IMR-90 (cell line): ENCODE data around the gene SMIM43. TPM values are rescaled to one million over a fixed set of nuclear protein-coding genes. Genes with fewer than 3 reads are reported as not detected.

Experiments
- ATAC-seq: fragments of 200-7000 bp; cut with Tn5 transposase; 2 replicates; pipeline ENCODE4 v1.9.1; 2020; ENCODE audit warnings: low read depth, mild to moderate bottlenecking, moderate library complexity
- Bru-seq: library from RNA; stranded (reverse); fragments of 400-500 nt; gene quantifications from one replicate; lab custom pipeline; 2021; lab: Mats Ljungman, UMichigan
- BruChase-seq, 2 experiments: library from RNA; stranded (reverse); fragments of 400-500 nt; gene quantifications; one replicate each; lab custom pipeline; 2021; lab: Mats Ljungman, UMichigan
- BruUV-seq: library from RNA; stranded (reverse); fragments of 400-500 nt; replicated peaks from 2 replicates; lab custom pipeline; 2021; lab: Mats Ljungman, UMichigan
- CTCF ChIA-PET: fragments of 300-600 bp; formaldehyde crosslinking; extraction: SDS; loops from one replicate; lab custom pipeline; 2021; ENCODE audit warnings: antibody characterized with exemption; lab: Yijun Ruan, JAX
- POLR2A ChIA-PET: fragments of 300-600 bp; sonication (Branson Sonifier 250); formaldehyde crosslinking; loops from one replicate; lab custom pipeline; 2022; ENCODE audit warnings: antibody characterized with exemption; ENCODE audit not compliant: unreplicated experiment; lab: Charles Lee
- DNase-seq: peaks from one replicate; pipeline ENCODE4 v3.0.0; 2013
- H2AFZ ChIP-seq: replicated peaks from 2 replicates; pipeline ENCODE3; 2013; ENCODE audit warnings: low read length, mild to moderate bottlenecking; ENCODE audit not compliant: poor library complexity
- H2AK5ac ChIP-seq: 2 replicates; pipeline ENCODE4 v1.6.1; 2013; ENCODE audit warnings: low read depth, low read length, inconsistent platforms
- H2AK9ac ChIP-seq: replicated peaks from 2 replicates; pipeline ENCODE3; 2013; ENCODE audit warnings: mild to moderate bottlenecking, low read depth, low read length, moderate library complexity; ENCODE audit not compliant: poor library complexity
- H2BK120ac ChIP-seq: 2 replicates; pipeline ENCODE4 v1.6.1; 2013; ENCODE audit warnings: low read depth, low read length, inconsistent platforms
- H2BK15ac ChIP-seq: 3 replicates; pipeline ENCODE4 v1.6.1; 2013; ENCODE audit warnings: low read depth, low read length, inconsistent platforms
- H2BK20ac ChIP-seq: 2 replicates; pipeline ENCODE4 v1.6.1; 2013; ENCODE audit warnings: low read depth, mild to moderate bottlenecking, inconsistent platforms, low read length, moderate library complexity
- H2BK5ac ChIP-seq: 2 replicates; pipeline ENCODE4 v1.6.1; 2013; ENCODE audit warnings: mild to moderate bottlenecking, low read depth, low read length, inconsistent platforms; ENCODE audit not compliant: poor library complexity, severe bottlenecking
- H3K14ac ChIP-seq: replicated peaks from 2 replicates; pipeline ENCODE4 v1.6.1; 2013; ENCODE audit warnings: low read depth, low read length, inconsistent platforms
- H3K18ac ChIP-seq: 2 replicates; pipeline ENCODE4 v1.6.1; 2013; ENCODE audit warnings: low read depth, low read length, control low read depth
- H3K23ac ChIP-seq: 2 replicates; pipeline ENCODE4 v1.6.1; 2013; ENCODE audit warnings: low read depth, low read length, inconsistent platforms
- H3K27ac ChIP-seq: 2 replicates; pipeline ENCODE4 v1.5.1; 2013; ENCODE audit warnings: mild to moderate bottlenecking, control low read depth, low read length; ENCODE audit not compliant: insufficient read depth
- H3K27me3 ChIP-seq: 2 replicates; pipeline ENCODE4 v1.6.1; 2013; ENCODE audit warnings: low read length; ENCODE audit not compliant: control insufficient read depth, insufficient read depth
- H3K36me3 ChIP-seq: 2 replicates; pipeline ENCODE4 v1.6.1; 2013; ENCODE audit warnings: low read length, mixed read lengths; ENCODE audit not compliant: control insufficient read depth, insufficient read depth
- H3K4ac ChIP-seq: 2 replicates; pipeline ENCODE4 v1.6.1; 2013; ENCODE audit warnings: low read depth, low read length, inconsistent platforms
- H3K4me1 ChIP-seq: 2 replicates; pipeline ENCODE4 v1.6.1; 2013; ENCODE audit warnings: low read length, mixed read lengths; ENCODE audit not compliant: control insufficient read depth, insufficient read depth
- H3K4me2 ChIP-seq: 2 replicates; pipeline ENCODE4 v1.6.1; 2013; ENCODE audit warnings: low read depth, mild to moderate bottlenecking, control low read depth, low read length, moderate library complexity
- H3K4me3 ChIP-seq: 2 replicates; pipeline ENCODE4 v1.5.1; 2013; ENCODE audit warnings: low read depth, mild to moderate bottlenecking, control low read depth, low read length, moderate library complexity; ENCODE audit not compliant: insufficient read depth
- H3K56ac ChIP-seq: 2 replicates; pipeline ENCODE4 v1.6.1; 2013; ENCODE audit warnings: low read length, inconsistent platforms; ENCODE audit not compliant: insufficient read depth; ENCODE audit errors: extremely low read depth
- H3K79me1 ChIP-seq, 2 experiments: 2 replicates each; pipeline ENCODE4 v1.6.1; 2013; ENCODE audit warnings: low read length in 2 of 2, inconsistent platforms in 1 of 2, low read depth in 1 of 2
- H3K9ac ChIP-seq: 2 replicates; pipeline ENCODE4 v1.6.1; 2013; ENCODE audit warnings: low read depth, low read length, control low read depth
- H3K9me1 ChIP-seq: 2 replicates; pipeline ENCODE4 v1.6.1; 2013; ENCODE audit warnings: low read length, inconsistent platforms; ENCODE audit not compliant: insufficient read depth
- H3K9me3 ChIP-seq: 2 replicates; pipeline ENCODE4 v1.6.1; 2013; ENCODE audit warnings: low read length; ENCODE audit not compliant: control insufficient read depth, insufficient read depth
- H4K20me1 ChIP-seq: 2 replicates; pipeline ENCODE4 v1.6.1; 2013; ENCODE audit warnings: low read length, inconsistent platforms; ENCODE audit not compliant: insufficient read depth
- H4K5ac ChIP-seq: 2 replicates; pipeline ENCODE4 v1.6.1; 2013; ENCODE audit warnings: mild to moderate bottlenecking, low read depth, low read length, control low read depth
- H4K8ac ChIP-seq, 2 experiments: 2 replicates each; pipeline ENCODE4 v1.6.1; 2013; ENCODE audit warnings: low read depth in 2 of 2, low read length in 2 of 2, control low read depth in 1 of 2, inconsistent platforms in 1 of 2
- H4K91ac ChIP-seq: 2 replicates; pipeline ENCODE4 v1.6.1; 2013; ENCODE audit warnings: low read depth, low read length, inconsistent platforms; ENCODE audit not compliant: insufficient read depth
- BHLHE40 ChIP-seq: fragments of 150-350 bp; IDR thresholded peaks from 2 replicates; pipeline ENCODE4 v1.6.1; 2016; ENCODE audit warnings: mild to moderate bottlenecking, low read depth, low read length
- CEBPB ChIP-seq: IDR thresholded peaks from 2 replicates; pipeline ENCODE4 v1.6.1; 2012; ENCODE audit warnings: low read depth, low read length, improper control_type of control experiment
- CHD1 ChIP-seq: IDR thresholded peaks from 2 replicates; pipeline ENCODE4 v1.6.1; 2012; ENCODE audit warnings: low read depth, low read length, improper control_type of control experiment
- ELK1 ChIP-seq: fragments of 150-350 bp; IDR thresholded peaks from 2 replicates; pipeline ENCODE4 v1.6.1; 2016; ENCODE audit warnings: low read depth, mild to moderate bottlenecking, low read length, moderate library complexity, borderline replicate concordance
- FOS ChIP-seq: fragments of 150-350 bp; IDR thresholded peaks from 2 replicates; pipeline ENCODE4 v1.6.1; 2016; ENCODE audit warnings: low read depth, low read length
- MAFK ChIP-seq: IDR thresholded peaks from 2 replicates; pipeline ENCODE4 v1.6.1; 2012; ENCODE audit warnings: low read depth, low read length, improper control_type of control experiment
- MAZ ChIP-seq: IDR thresholded peaks from 2 replicates; pipeline ENCODE4 v1.6.1; 2012; ENCODE audit warnings: low read depth, mild to moderate bottlenecking, low read length, improper control_type of control experiment, moderate library complexity, borderline replicate concordance
- NFE2L2 ChIP-seq: fragments of 150-350 bp; IDR thresholded peaks from 2 replicates; pipeline ENCODE4 v1.6.1; 2016; ENCODE audit warnings: low read depth, mild to moderate bottlenecking, low read length
- POLR2A ChIP-seq: IDR thresholded peaks from 2 replicates; pipeline ENCODE4 v1.6.1; 2012; ENCODE audit warnings: mild to moderate bottlenecking, low read depth, low read length
- SMC3 ChIP-seq: fragments of 150-350 bp; IDR thresholded peaks from 2 replicates; pipeline ENCODE4 v1.6.1; 2016; ENCODE audit warnings: low read depth, mild to moderate bottlenecking, antibody characterized with exemption, low read length, moderate library complexity
- WGBS, 2 experiments: methylation state at CpG; one replicate each; pipeline versions ENCODE4 v1.1.5 to v1.1.7; 2013; ENCODE audit warnings: missing lambda C conversion rate in 2 of 2; ENCODE audit not compliant: insufficient read length in 1 of 2; ENCODE audit errors: extremely low coverage in 2 of 2; 5-methylcytosine and 5-hydroxymethylcytosine counted together
- dilution Hi-C: fragments of 300-500 bp; cut with HindIII; formaldehyde crosslinking; loops from one replicate; pipeline ENCODE4 v1.14.3; 2018; ENCODE audit warnings: low sequenced_read_pairs; ENCODE audit not compliant: unreplicated experiment
- in situ Hi-C: fragments of 300-500 bp; cut with MboI; formaldehyde crosslinking; loops from 3 replicates; pipeline ENCODE4 v1.14.3; 2019; ENCODE audit warnings: low sequenced_read_pairs, inconsistent platforms, mixed read lengths
- intact Hi-C: fragments of 100-400 bp; cut with micrococcal nuclease; formaldehyde crosslinking; loops from 2 replicates; pipeline ENCODE4 v1.10.0; 2022
- long read RNA-seq: library from polyadenylated mRNA; unstranded; transcript quantifications from one replicate; pipeline ENCODE4 v2.0.0, GENCODE V29; 2021; ENCODE audit not compliant: unreplicated experiment
- polyA plus RNA-seq, 3 experiments: library from polyadenylated mRNA; depleted of rRNA; stranded (reverse); fragments of >200 nt; gene quantifications; 2 replicates each; pipeline ENCODE4 v1.2.3, GENCODE V29; 2012; ENCODE audit warnings: low replicate concordance in 1 of 3
- total RNA-seq: library from RNA; depleted of rRNA; stranded (reverse); fragments of >200 nt; gene quantifications from 2 replicates; pipeline ENCODE4 v1.2.3, GENCODE V29; 2012; rRNA removed
- TF ChIP-seq, protein P1 (sequence below): conservative IDR thresholded peaks from 2 replicates; pipeline ENCODE4 v1.5.1; 2012; ENCODE audit warnings: mild to moderate bottlenecking, low read depth, low read length, improper control_type of control experiment
- TF ChIP-seq, protein P2 (sequence below): fragments of 150-350 bp; IDR thresholded peaks from 2 replicates; pipeline ENCODE4 v1.6.1; 2017; ENCODE audit warnings: mild to moderate bottlenecking, antibody characterized with exemption, low read length, low read depth

The SMIM43 gene
- 1.4 TPM in 2 replicates for total RNA-seq
- 2.0 and 2.8 TPM in 2 replicates for polyA plus RNA-seq (2012; rRNA removed)
- 0.68 and 0.71 TPM in 2 replicates for polyA plus RNA-seq (2012; cell fraction: cytosol; rRNA removed)
- 1.1 and 4.1 TPM in 2 replicates for polyA plus RNA-seq (2012; cell fraction: nucleus; rRNA removed; ENCODE audit: low replicate concordance)
- Bru-seq, nascent RNA: percentile 49 among the genes with signal in this experiment
- BruChase-seq, experiment 1, labeled RNA remaining after a 6-hour chase: percentile 46 among the genes with signal in this experiment
- percentile 50 among the genes with signal in this experiment for BruChase-seq, experiment 2, labeled RNA remaining after a 2-hour chase
- long read RNA-seq, partial matches to known transcripts: 3 of 11 reads
- long read RNA-seq, other reads (novel, unspliced or antisense): 3 of 11 reads

DNA sequence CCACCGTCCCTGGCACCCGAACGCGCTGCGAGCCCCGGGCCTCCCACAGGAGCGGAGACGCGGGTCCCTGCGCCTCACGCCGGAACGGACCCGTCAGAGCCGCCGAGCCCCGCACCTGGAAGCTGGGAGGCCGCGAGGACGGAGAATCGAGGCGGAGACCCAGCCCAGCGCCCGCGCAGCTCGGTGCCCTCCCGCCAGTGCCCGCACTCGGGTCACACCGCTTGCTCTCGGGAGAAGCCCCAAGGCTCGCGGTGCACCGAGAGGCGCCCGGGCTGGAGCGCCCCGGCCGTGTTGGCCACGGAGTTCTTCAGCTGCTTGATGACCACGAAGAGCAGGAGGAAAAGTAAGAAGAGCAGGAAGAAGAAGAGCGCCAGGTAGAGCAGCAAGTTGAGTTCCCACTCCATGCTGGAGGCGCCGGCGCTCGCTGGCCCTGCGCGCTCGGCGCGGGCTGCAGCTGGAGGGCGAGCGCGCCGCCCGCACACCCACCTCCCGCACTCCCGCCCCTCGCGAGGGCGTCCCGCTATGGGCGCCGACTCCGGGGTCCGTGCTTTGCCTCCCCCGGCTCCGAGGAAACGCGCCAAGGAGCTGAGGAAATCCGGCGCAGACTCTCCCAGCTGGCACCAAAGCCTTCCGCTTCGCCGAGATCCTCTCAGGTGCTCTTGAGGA lies at the start of gene SMIM43:
Gene SMIM43, minus strand, starts transcription at position 463 of the 666 bp plus-strand sequence. Its CDS starts 59 bp downstream, at position 404.
- peak within 1 kb of the TSS; percentile 30; the same call in 1 of the 2 replicates for H3K14ac ChIP-seq
- H3K9ac ChIP-seq: peak within 1 kb of the TSS; percentile 77
- peak; percentile 78 for ATAC-seq
- peak within 1 kb of the TSS; percentile 59; the same call in 2 of the 3 replicates for H2BK15ac ChIP-seq
- peak within 1 kb of the TSS; percentile 81 for H3K18ac ChIP-seq
- BruUV-seq: no TSS peak
- H2AK5ac ChIP-seq: peak within 1 kb of the TSS; percentile 79
- H2BK120ac ChIP-seq: peak within 1 kb of the TSS; percentile 70
- peak within 1 kb of the TSS; percentile 92 for H2AFZ ChIP-seq
- peak within 1 kb of the TSS; percentile 95 for H3K4me3 ChIP-seq
- no peak for DNase-seq
- 0 out of 2 replicates have a peak, but pooled peaks cover 6% of the 10 kb centered on the region for H3K9me1 ChIP-seq
- H4K20me1 ChIP-seq: no peaks in the 10 kb centered on the region
- ChIA-PET CTCF (interaction anchor here (0.9 to 1.1 kb wide), 2 partner anchors 44 to 57 kb away, joined by 3 to 4 read pairs; no protein-coding TSS in a partner anchor), POLR2A (no interaction called here)
- no peaks in the 10 kb centered on the region for H3K9me3 ChIP-seq
- H4K91ac ChIP-seq: peak within 1 kb of the TSS; percentile 81; the same call in 1 of the 2 replicates
- WGBS, 2 experiments: 5% methylated on average over 41 of the region's 75 CpGs; no CpG with 5 or more reads in 1 of the 2 experiments
- in situ Hi-C loops (no loop called here), intact Hi-C loops (loop anchor here (5.0 kb wide), 1 partner anchor 52 kb away; no protein-coding TSS in a partner anchor), dilution Hi-C loops (no loop called here)
- H3K36me3 ChIP-seq: no peaks in the 10 kb centered on the region
- H3K27ac ChIP-seq: peak within 1 kb of the TSS; percentile 38; the same call in 1 of the 2 replicates
- peak within 1 kb of the TSS; percentile 79; the same call in 1 of the 2 replicates for H3K23ac ChIP-seq
- no peaks in the 10 kb centered on the region for H3K27me3 ChIP-seq
- H2AK9ac ChIP-seq: peak within 1 kb of the TSS; percentile 71
- peak within 1 kb of the TSS; percentile 5 for H2BK5ac ChIP-seq
- H4K5ac ChIP-seq: peak within 1 kb of the TSS; percentile 74
- H2BK20ac ChIP-seq: peak within 1 kb of the TSS; percentile 54
- H3K4ac ChIP-seq: peak within 1 kb of the TSS; percentile 67
- H3K4me1 ChIP-seq: peaks cover 4% of the 10 kb centered on the region
- peaks cover 0 to 3% of the 10 kb centered on the region in 2 experiments; a peak in 2 of 4 replicates for H3K79me1 ChIP-seq
- peak within 1 kb of the TSS; percentile 91 for H3K4me2 ChIP-seq
- peak within 1 kb of the TSS; percentile 74 to 81; a peak in 3 of 4 replicates for H4K8ac ChIP-seq
- peak within 1 kb of the TSS; percentile 37; the same call in 1 of the 2 replicates for H3K56ac ChIP-seq
- TF ChIP-seq MAFK (no peak), ELK1 (no peak), NFE2L2 (no peak), BHLHE40 (no peak), CHD1 (no peak), FOS (no peak), SMC3 (no peak), MAZ (no peak), CEBPB (no peak), POLR2A (no peak)
- TF ChIP-seq, protein P1, sequence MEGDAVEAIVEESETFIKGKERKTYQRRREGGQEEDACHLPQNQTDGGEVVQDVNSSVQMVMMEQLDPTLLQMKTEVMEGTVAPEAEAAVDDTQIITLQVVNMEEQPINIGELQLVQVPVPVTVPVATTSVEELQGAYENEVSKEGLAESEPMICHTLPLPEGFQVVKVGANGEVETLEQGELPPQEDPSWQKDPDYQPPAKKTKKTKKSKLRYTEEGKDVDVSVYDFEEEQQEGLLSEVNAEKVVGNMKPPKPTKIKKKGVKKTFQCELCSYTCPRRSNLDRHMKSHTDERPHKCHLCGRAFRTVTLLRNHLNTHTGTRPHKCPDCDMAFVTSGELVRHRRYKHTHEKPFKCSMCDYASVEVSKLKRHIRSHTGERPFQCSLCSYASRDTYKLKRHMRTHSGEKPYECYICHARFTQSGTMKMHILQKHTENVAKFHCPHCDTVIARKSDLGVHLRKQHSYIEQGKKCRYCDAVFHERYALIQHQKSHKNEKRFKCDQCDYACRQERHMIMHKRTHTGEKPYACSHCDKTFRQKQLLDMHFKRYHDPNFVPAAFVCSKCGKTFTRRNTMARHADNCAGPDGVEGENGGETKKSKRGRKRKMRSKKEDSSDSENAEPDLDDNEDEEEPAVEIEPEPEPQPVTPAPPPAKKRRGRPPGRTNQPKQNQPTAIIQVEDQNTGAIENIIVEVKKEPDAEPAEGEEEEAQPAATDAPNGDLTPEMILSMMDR: no peak
- TF ChIP-seq, protein P2, sequence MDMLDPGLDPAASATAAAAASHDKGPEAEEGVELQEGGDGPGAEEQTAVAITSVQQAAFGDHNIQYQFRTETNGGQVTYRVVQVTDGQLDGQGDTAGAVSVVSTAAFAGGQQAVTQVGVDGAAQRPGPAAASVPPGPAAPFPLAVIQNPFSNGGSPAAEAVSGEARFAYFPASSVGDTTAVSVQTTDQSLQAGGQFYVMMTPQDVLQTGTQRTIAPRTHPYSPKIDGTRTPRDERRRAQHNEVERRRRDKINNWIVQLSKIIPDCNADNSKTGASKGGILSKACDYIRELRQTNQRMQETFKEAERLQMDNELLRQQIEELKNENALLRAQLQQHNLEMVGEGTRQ: no peak
